ENCODE results near the gene PPT1.
A peak's percentile ranks its signal among the peaks of the same experiment; 100 is the strongest.

PPT1 gene

DNA sequence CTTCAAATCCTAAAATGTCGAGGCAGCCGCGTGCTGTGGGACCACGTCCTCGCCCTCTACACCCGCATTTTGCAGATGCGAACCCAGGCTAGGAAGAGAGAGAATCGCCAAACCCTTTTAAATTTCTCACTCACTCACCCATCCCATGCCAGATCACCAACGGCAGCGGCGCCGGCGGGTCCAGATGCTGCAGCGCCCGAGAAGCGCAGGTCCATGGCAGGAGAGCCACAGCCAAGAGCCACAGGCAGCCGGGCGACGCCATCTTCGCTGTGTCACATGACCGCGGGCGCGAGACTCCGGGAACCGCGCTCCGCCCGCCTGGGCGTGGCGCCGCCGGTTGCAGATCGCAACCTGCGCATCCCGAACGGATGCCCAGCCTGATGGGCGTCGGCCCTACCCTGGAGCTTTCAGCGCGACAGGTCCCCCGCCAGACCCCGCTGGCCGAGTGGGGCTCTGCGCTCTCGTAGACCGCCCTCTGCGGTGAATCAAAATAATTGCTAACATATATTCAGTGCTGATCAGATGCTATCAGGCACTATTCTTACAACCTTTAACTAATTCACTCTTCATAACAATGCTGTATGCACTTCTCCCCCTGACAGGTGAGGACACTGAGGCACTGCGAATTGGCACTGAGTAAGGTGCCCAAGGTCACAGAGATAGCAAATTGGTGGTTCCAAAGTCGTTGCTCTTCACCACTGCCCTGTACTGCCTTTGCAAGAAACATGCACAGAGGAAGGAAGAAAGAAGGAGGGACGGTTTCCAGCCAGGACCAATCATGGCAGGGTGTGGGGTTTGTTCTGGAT lies at the start of gene PPT1:
Gene PPT1 (minus strand): TSS at position 276 of the 806 bp plus-strand sequence. CDS start 14 bp downstream, at position 262.
- DNase-seq = peak; percentile 67 to 78

GRCh38 chr1:40143891-40144575 lies 47.0 kb upstream of the PPT1 start:
- DNase-seq = peak; percentile 59 to 79

DNA sequence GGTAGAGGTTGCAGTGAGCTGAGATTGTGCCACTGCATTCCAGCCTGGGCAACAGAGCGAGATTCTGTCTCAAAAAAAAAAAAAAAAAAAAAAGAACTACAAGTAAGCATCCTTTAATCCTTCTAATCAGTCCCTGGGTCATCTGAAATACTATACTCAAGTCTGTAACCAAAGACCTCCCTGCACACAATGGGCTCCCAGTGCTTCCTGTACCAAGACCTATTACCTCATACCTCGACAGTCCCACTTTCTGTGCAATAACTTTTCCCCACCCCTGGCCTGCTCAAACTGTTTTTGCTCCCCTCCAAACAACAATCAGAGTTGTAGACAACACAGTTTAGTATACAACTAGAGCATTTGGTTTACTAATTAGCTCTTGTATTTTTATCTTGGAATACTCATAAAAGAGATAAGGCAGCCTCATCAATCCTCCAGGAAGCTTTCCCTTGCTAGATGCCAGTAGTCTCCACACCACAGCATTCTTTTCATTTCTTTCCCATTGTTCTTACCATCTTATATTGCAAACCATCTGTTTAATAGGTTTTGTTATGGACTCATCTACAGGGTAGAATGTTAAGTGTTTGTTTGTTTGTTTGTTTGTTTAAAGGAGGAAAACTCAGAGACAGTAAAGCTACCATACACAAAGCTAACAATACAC lies 45.0 kb upstream of the PPT1 start:
- DNase-seq = no peak

DNA sequence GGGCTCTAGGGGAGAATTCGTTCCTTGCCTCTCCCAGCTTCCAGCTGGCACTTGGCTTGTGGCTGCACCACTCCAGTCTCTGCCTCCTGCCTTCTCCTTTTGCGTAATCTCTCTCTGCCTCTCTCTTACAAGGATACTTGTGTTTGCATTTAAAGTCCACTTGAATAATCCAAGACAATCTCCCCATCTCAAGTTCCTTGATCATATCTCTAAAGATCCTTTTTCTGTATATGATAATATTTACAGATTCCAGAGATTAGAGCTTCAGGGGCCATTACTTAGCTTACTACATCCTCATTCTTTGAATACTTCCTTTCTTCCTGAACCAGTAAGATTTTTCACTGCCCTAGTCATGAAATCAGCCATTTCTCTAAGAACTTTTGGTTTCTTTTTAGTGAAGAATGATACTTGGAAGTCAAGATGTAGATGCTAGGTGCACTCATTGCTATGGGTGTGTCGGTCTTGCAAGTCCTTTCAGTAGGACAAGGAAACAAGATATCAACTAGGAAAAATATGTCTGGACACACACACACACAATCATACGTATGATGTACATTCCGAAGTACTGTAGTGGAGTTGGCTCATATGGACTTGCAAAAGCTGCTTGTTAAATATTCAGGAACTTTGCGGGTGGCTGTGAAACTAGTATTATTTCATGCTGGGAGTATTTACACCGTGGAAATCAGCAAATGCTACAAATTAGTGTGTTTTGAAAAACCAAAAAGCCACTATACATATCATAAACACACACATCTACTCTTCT lies 43.3 kb upstream of the PPT1 start:
- no peak for DNase-seq

DNA sequence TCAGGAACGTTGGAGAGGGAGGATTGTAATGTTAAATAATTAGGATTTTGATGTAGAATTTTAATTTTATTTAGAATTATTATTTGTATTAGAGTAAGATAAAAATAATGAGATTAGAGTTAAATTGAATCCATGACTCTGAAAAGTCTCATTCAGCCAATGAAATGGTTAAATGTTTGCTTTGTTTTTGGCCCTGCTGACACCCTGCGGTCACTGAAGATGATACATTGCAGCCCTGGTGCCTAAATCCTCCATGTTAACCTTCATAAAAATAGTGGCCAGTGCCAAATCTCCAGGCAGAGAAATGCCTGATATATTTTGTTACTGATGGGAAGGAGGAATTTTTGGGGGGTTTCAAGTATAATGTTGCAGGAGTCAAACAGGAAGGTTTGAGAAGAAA lies 36.8 kb upstream of the PPT1 start:
- DNase-seq = no peak

- DNase-seq = no peak
Observed at GRCh38 chr1:40133312-40133665, 36.2 kb upstream of the PPT1 start.

DNA sequence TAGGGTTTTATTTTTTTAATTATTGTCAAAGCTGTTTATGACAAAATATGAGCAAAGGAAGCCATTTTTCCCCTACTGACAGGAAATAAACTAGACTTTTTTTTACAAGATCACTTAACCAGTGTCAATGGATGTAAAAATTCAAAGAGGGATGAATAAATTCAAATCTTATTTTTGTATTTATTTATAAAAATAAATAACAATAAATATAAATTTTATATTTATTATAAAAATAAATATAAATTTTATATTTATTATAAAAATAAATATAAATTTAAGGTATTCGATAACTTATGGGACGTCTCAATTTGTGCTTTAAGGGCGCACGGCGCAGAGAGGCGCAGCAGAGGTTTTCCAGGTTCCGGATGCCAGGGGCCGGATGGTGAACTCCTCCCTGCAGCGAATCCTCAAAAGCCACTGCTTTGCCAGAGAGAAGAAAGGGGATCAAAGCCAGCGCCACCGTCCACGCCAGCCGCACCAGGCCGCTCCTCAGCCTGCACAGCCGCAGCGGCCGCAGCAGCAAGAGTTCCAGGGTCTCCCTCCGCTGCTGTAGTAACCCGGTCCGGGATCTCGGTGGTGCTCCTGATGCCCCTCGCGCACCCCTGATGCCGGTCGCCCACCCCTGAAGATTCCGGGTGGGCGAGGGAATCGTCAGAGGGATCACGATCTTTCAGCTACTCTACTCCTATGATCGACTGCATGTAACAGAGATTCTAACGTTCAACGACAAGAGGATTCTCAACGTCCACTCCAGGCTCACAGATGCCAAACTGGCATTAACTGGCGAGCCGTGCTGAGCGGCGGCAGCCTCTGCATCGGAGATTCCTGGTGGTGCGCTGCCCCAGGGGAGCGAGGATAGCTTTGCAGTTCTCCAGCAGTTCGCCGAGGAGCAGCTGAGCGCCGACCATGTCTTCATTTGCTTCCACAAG lies 35.6 kb upstream of the PPT1 start:
- DNase-seq = no peak

- no peak for DNase-seq
Observed at GRCh38 chr1:40130892-40131291, 33.8 kb upstream of the PPT1 start.

DNA sequence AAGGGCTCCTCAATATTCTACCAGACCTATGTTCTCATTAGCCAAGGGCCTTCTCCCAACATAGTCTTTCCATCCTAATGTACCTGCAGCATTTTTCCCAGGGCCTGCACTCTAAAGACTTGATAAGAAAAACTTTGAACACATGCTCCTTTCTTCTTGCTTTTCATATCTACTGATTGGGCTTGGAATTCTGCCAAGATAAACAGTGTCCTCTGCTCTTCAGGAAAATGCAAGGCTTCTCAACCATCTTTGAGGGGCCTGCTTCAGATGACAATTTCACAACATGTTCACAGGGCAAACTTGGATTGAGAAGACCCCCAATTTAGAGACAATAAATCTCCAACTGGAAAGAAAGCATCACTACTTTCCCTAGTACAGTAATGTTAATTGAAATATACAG lies 25.8 kb upstream of the PPT1 start:
- DNase-seq = no peak

- DNase-seq = no peak
Observed at GRCh38 chr1:40120128-40120527, 23.1 kb upstream of the PPT1 start.

GRCh38 chr1:40114400-40114799 lies 17.3 kb upstream of the PPT1 start:
- DNase-seq = no peak

- no peak for DNase-seq
Observed at GRCh38 chr1:40110389-40110788, 13.3 kb upstream of the PPT1 start.

DNA sequence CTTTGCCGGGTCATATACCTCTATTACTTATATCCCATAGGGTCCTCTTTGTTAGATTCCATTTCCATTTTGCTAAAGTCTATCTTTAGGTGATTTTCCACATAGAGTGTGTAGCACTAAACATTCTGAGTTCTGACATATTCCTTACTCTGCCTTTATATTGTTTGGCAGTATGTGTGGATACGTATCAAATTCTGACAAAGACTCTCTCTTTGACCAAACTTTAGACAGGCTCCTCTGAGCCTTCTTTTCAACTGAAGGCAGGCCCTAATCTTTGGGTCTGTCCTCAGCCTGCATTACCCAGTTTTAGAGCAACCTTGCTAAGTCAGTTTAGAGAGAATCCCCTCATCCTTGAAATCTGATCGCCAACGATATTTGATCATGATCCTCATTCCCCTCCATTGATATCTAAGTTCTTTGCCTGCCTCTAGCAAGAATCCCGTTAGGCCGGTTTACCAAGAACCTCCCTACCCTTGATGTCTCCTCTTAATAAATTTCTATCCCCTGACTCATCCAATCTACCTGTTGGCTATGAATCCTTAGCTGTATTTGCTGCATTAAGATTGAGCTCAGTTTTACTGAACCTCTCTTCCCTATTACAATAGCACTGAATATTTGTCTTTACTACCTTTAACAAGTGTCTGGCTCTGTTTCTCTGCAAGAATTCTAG lies 10.4 kb upstream of the PPT1 start:
- no peak for DNase-seq

DNA sequence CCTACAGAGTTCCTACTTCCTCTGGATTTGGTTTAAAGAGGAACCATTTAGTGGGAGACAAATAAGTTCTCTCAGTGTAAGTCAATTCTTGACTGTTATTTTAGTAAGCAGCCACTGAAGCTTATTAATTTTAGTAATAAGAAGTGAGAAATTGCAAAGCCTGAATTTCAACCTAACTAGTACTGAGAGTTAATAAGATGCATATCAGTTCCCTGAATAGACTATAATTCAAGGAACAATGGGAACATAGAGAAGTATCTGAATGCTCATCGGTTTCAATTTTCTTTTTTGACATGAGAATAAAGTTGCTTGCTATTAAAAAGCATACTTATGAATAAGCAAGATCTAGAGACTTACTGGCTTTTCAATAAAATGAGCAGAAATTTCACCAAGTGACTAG lies 8.0 kb upstream of the PPT1 start:
- DNase-seq = no peak

DNA sequence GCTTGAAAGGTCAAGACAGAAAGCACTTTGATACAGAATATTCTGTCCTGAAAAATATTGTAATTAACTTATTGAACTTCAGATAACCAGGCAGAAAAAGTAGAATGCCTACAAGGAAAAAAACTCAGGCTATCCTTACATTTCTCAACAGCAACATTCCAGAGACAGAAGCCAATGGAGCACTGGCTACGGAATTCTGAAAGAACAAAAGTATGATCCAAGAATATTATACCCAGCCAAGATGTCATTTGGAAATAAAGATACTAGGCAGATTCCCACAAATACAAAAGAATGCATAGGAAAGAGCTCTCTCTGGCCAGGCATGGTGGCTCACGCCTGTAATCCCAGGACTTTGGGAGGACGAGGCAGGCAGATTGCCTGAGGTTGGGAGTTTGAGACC lies 5.8 kb upstream of the PPT1 start:
- DNase-seq = no peak

DNA sequence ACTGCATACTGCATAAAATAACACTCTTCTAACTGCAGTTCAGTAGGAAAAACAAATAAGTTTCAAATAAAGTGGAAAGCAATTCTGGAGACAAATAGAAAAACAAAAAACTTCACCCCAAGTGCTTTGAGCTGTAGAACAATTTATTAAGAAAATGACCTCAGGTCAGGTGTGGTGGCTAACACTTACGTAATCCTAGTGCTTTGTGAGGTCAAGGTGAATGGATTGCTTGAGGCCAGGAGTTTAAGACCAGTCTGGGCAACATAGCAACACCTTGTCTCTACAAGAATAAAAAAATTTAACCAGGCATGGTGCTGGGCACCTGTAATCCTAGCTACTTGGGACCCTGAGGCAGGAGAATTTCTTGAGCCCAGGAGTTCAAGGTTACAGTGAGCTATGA lies 5.0 kb upstream of the PPT1 start:
- DNase-seq = no peak

DNA sequence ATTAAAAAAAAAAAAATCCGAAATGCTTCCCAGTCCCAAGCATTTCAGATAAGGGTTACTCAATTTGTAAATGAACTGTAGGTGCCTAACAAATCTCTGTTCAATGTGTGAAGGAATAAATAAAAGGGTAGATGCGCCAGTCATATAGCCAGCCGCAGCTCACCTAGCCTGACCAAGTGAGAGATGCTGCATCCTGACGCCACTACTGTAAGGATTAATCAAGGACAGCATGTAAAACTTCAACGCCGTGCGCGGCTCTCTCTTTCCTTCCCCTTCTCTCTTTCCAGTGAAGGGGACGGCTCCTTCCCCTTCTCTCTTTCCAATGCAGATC lies 441 bp downstream of the PPT1 start:
- no peak for DNase-seq

- no peak for DNase-seq
Observed at GRCh38 chr1:40095806-40096205, 1.2 kb downstream of the PPT1 start.

GRCh38 chr1:40094466-40095110 lies 2.5 kb downstream of the PPT1 start:
- no peak for DNase-seq

GRCh38 chr1:40092706-40093639 lies 4.1 kb downstream of the PPT1 start:
- no peak for DNase-seq
